Measurements from ENCODE around the gene FOXN4. TPM values are rescaled to one million over a fixed set of nuclear protein-coding genes. Genes with fewer than 3 reads are reported as not detected.

Gene FOXN4
- total RNA-seq, 2 experiments from 2014 or later = not detected

DNA sequence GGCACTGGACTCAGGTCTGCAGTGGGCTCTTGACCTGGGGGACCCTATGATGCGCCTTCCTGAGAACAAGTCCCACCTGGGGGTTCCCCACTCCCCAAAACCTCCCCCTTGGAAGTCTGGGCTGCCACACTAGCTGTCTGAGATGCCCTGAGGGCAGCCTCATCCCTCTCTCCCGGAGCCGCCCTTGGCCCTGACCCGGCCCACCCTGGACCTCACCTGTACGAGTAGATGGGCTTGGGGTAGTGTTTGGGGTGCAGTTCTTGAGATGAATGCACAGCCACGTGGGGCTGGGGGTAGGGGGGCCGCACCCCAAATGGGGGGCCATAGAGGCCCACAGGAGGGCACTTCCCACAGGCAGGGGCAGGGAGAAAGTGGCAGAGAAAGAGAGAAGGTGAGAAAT lies 21.9 kb downstream of the FOXN4 start:
- ATAC-seq = no peak
- no peaks in the 10 kb centered on the region for H3K4me1 Mint-ChIP-seq
- no peaks in the 10 kb centered on the region for H3K9me3 Mint-ChIP-seq (ENCODE audit: low read depth)
- CTCF ChIA-PET = no interaction called here
- H3K36me3 Mint-ChIP-seq = no peaks in the 10 kb centered on the region
- no peak for DNase-seq
- peaks cover 2% of the 10 kb centered on the region for H3K27me3 Mint-ChIP-seq
- no peak overlapping the region for H3K27ac Mint-ChIP-seq
- no peak overlapping the region for H3K4me3 Mint-ChIP-seq

DNA sequence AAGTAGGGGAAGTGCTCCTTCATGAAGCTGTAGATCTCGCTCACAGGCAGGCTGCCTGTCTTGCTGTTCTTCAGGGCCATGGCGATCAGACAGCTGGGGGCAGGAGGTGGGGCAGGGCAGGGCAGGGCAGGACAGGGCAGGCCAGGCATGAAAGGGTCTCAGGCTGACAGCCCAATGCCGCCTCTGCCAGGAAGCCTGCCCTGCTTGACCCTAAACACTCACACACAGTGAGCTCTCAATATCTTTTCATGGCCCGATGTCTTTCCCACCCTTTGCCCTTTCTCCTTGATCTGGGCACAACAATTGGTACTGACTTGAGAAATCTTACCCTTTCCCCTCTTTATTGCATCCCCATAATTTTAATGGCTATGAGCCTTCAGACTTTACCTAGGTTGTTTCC lies 22.4 kb downstream of the FOXN4 start:
- no peaks in the 10 kb centered on the region for H3K4me1 Mint-ChIP-seq
- no peaks in the 10 kb centered on the region for H3K27me3 Mint-ChIP-seq
- no peaks in the 10 kb centered on the region for H3K36me3 Mint-ChIP-seq
- CTCF ChIA-PET = no interaction called here
- ATAC-seq (no peak), DNase-seq (no peak)
- H3K9me3 Mint-ChIP-seq (ENCODE audit: low read depth) = no peaks in the 10 kb centered on the region
- no peak overlapping the region for H3K27ac Mint-ChIP-seq
- H3K4me3 Mint-ChIP-seq = no peak overlapping the region

DNA sequence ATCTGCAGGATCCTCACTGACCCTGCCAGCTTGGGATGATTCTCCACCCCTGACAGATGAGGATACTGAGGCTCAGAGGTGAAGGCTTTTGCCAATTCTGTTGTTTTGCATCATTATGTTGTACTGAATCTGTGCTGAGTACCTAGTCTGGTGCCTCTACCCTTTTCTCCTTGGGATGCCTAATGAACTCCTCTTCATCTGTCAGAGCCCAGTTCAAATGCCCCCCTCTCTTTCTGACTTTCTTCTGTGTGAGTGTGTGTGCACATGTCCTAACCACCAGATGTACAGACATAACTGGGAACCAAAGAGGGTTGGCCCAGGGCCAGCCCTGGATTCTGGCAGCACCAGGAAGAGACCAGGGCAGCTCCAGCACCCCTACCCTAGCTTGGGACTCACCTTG lies 22.8 kb downstream of the FOXN4 start:
- Mint-ChIP-seq H3K4me3 (no peak overlapping the region), H3K9me3 (ENCODE audit: low read depth) (no peaks in the 10 kb centered on the region), H3K4me1 (no peaks in the 10 kb centered on the region), H3K27ac (no peak overlapping the region), H3K36me3 (no peaks in the 10 kb centered on the region), H3K27me3 (no peaks in the 10 kb centered on the region)
- no peak for ATAC-seq
- no peak for DNase-seq
- CTCF ChIA-PET = no interaction called here

GRCh38 chr12:109284392-109284791 lies 24.7 kb downstream of the FOXN4 start:
- Mint-ChIP-seq H3K27ac (no peak overlapping the region), H3K4me1 (no peaks in the 10 kb centered on the region), H3K27me3 (no peaks in the 10 kb centered on the region), H3K36me3 (no peaks in the 10 kb centered on the region), H3K9me3 (ENCODE audit: low read depth) (no peaks in the 10 kb centered on the region), H3K4me3 (no peak overlapping the region)
- DNase-seq (no peak), ATAC-seq (no peak)
- CTCF ChIA-PET = no interaction called here

DNA sequence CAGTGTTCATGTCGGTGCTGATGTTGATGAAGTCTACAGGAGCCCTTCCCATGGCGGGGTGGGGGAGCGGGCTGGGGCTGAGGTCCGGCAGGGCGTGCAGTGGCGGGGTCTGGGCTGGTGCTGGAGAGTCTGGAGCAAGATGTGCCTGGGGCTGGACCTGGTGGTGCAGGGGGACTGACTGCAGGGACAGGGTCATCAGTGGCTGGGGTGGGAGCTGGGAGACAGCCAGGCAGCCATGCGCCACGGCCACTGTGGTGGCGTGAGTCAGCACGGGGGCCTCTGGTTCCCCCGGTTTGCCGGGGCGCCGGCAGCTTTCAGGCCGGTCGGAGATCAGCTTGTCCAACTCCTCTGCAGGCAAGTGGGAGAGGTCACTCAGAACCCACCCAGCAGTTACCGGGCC lies 27.6 kb downstream of the FOXN4 start:
- H3K36me3 Mint-ChIP-seq = no peaks in the 10 kb centered on the region
- ATAC-seq (no peak), DNase-seq (no peak)
- no peaks in the 10 kb centered on the region for H3K27me3 Mint-ChIP-seq
- no peak overlapping the region for H3K4me3 Mint-ChIP-seq
- no peak overlapping the region for H3K27ac Mint-ChIP-seq
- peaks cover 4% of the 10 kb centered on the region for H3K4me1 Mint-ChIP-seq
- CTCF ChIA-PET = no interaction called here
- H3K9me3 Mint-ChIP-seq (ENCODE audit: low read depth) = no peaks in the 10 kb centered on the region

DNA sequence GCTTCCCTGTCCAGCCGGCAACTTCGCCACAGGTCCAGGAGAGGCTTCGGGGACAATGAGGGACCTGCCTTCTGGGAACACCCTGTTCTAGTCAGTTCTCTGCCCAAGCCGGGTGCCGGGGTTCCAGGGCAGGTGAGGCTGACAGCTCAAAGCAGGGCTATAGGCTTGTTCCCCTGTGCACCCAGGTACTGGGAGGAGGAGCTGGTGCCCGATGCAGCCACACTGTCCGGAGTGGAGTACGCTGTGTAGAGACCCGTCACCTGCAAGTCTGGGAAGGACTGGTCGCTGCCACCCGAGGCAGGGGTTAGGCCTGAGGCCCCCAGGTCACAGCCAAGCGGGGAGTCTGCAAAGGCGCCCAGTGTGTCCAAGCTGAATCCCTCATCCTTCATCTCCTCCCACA lies 29.6 kb downstream of the FOXN4 start:
- DNase-seq (no peak), ATAC-seq (no peak)
- Mint-ChIP-seq H3K4me3 (no peak overlapping the region), H3K4me1 (peaks cover 4% of the 10 kb centered on the region), H3K27ac (no peak overlapping the region), H3K27me3 (no peaks in the 10 kb centered on the region), H3K36me3 (no peaks in the 10 kb centered on the region), H3K9me3 (ENCODE audit: low read depth) (no peaks in the 10 kb centered on the region)
- CTCF ChIA-PET = interaction anchor here (0.6 to 0.8 kb wide), 2 partner anchors 49 to 168 kb away, joined by 4 to 5 read pairs; no protein-coding TSS in a partner anchor

- no peak for ATAC-seq
- no peak for DNase-seq
- Mint-ChIP-seq H3K9me3 (ENCODE audit: low read depth) (no peaks in the 10 kb centered on the region), H3K27me3 (no peaks in the 10 kb centered on the region), H3K4me3 (no peak overlapping the region), H3K36me3 (no peaks in the 10 kb centered on the region), H3K27ac (no peak overlapping the region), H3K4me1 (peaks cover 4% of the 10 kb centered on the region)
- CTCF ChIA-PET = interaction anchor here (0.6 to 0.8 kb wide), 2 partner anchors 50 to 167 kb away, joined by 4 to 5 read pairs; no protein-coding TSS in a partner anchor
Observed at GRCh38 chr12:109278912-109279311, 30.2 kb downstream of the FOXN4 start.

- H3K9me3 Mint-ChIP-seq (ENCODE audit: low read depth) = no peaks in the 10 kb centered on the region
- CTCF ChIA-PET = no interaction called here
Observed at GRCh38 chr12:109277899-109278762, 31.0 kb downstream of the FOXN4 start.

DNA sequence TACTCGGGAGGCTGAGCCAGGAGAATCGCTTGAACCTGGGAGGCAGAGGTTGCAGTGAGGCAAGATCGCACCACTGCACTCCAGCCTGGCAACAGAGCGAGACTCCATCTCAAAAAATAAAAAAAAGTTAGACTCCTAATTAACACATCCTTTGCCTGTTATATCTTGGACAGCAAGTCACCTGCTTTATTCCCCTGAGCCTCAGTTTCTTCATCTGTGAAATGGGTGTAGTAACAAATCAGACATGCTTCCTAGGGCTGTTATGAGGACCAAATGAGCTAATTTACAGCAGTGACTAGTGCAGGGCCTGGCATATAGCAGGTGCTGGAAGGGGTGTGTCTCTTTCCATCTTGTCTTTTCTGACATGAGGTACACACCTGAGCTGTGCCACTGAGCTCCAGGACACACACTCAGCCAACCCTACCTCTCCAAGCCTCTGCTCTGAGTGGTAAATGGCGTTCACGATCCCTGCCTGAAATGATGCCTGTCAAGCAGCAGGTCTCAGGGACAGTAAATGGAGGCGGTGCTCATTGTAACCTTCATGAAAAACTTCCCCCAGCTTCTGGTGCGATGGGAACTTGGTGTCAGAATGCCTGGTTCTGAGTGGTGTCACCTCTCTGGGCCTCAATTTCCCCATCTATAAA lies 31.7 kb downstream of the FOXN4 start:
- no peak overlapping the region for H3K27ac Mint-ChIP-seq
- ATAC-seq (no peak), DNase-seq (no peak)
- no peaks in the 10 kb centered on the region for H3K36me3 Mint-ChIP-seq
- H3K4me1 Mint-ChIP-seq = peaks cover 4% of the 10 kb centered on the region
- peaks cover 3% of the 10 kb centered on the region for H3K27me3 Mint-ChIP-seq
- CTCF ChIA-PET = no interaction called here
- H3K9me3 Mint-ChIP-seq (ENCODE audit: low read depth) = no peaks in the 10 kb centered on the region
- H3K4me3 Mint-ChIP-seq = no peak overlapping the region

More at GRCh38 chr12:109277899-109278762, 31.0 kb downstream of the FOXN4 start:
- ATAC-seq (no peak), DNase-seq (no peak)
- Mint-ChIP-seq H3K27ac (no peak overlapping the region), H3K4me1 (peaks cover 4% of the 10 kb centered on the region), H3K4me3 (no peak overlapping the region), H3K36me3 (no peaks in the 10 kb centered on the region), H3K27me3 (peaks cover 3% of the 10 kb centered on the region)

DNA sequence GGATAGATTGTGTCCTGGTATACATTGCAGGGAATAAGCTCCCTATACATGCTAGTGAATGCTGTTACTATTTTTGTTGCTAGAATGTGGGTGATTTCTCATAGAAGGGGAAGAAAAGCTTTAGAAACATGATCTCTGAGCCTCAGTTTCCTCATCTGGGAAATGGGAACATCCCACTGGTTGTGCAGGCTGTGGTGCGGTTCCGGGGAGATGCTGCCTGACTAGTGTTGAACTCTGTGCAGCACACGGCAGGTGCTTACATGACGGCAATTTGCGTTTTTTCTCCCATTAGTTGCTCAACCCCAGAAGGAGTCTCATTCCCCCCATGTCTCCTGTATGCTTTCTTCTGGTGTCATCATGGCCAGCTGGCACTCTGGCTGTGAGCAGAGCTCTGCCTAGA lies 32.9 kb downstream of the FOXN4 start:
- DNase-seq (no peak), ATAC-seq (no peak)
- Mint-ChIP-seq H3K27ac (no peak overlapping the region), H3K9me3 (ENCODE audit: low read depth) (no peaks in the 10 kb centered on the region), H3K27me3 (peaks cover 3% of the 10 kb centered on the region), H3K36me3 (no peaks in the 10 kb centered on the region), H3K4me3 (no peak overlapping the region), H3K4me1 (peaks cover 4% of the 10 kb centered on the region)
- CTCF ChIA-PET = interaction anchor here (1.6 kb wide), 1 partner anchor 109 kb away, joined by 3 read pairs; no protein-coding TSS in a partner anchor

DNA sequence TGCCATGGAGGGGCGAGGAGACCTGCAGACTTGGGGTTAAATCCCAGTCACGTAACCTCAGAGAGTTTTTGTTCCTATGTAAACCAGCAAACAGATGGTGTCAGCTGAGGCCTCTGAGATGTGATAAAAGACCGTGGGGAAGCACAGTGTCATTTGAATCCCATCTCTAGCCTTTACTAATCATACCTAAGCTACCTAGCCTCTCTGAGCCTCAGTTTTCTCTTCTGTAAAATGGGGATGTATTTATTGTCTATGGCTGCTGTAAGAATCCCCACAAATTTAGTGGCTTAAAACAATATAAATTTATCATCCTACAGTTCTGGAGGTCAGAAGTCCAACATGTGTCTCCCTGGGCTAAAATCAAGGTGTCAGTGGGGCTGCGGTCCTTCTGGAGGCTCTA lies 33.9 kb downstream of the FOXN4 start:
- DNase-seq = no peak
- H3K9me3 Mint-ChIP-seq (ENCODE audit: low read depth) = no peaks in the 10 kb centered on the region
- no peaks in the 10 kb centered on the region for H3K36me3 Mint-ChIP-seq
- H3K27ac Mint-ChIP-seq = no peak overlapping the region
- CTCF ChIA-PET = interaction anchor here (1.6 to 2.0 kb wide), 3 partner anchors 12 to 118 kb away, joined by 3 to 8 read pairs (median 6); no protein-coding TSS in a partner anchor
- H3K4me1 Mint-ChIP-seq = peaks cover 4% of the 10 kb centered on the region
- no peak for ATAC-seq
- H3K4me3 Mint-ChIP-seq = no peak overlapping the region
- peaks cover 3% of the 10 kb centered on the region for H3K27me3 Mint-ChIP-seq

DNA sequence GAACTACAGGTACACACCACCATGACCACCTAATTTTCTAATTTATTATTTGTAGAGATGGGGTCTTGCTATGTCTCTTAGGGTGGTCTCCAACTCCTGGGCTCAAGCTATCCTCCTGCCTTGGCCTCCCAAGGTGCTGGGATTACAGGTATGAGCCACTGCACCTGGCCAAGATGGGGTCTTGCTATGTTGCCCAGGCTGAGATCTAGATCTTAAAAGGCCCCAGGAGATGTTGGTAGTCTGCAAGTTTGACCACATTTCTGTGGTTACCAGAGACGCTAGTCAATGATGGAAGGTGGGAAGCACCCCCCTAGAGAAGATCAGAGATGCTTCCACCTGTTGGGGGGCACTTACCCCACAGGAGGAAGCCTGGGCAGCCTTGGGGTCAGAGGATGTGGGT lies 34.7 kb downstream of the FOXN4 start:
- CTCF ChIA-PET = interaction anchor here (1.6 to 2.0 kb wide), 3 partner anchors 11 to 119 kb away, joined by 3 to 8 read pairs (median 6); no protein-coding TSS in a partner anchor
- no peak for ATAC-seq
- Mint-ChIP-seq H3K4me1 (peaks cover 4% of the 10 kb centered on the region), H3K36me3 (no peaks in the 10 kb centered on the region), H3K4me3 (no peak overlapping the region), H3K27me3 (peaks cover 3% of the 10 kb centered on the region), H3K27ac (no peak overlapping the region), H3K9me3 (ENCODE audit: low read depth) (no peaks in the 10 kb centered on the region)
- no peak for DNase-seq

- H3K4me1 Mint-ChIP-seq = peaks cover 4% of the 10 kb centered on the region
- no peak overlapping the region for H3K4me3 Mint-ChIP-seq
- DNase-seq (no peak), ATAC-seq (no peak)
- peaks cover 3% of the 10 kb centered on the region for H3K27me3 Mint-ChIP-seq
- no peaks in the 10 kb centered on the region for H3K36me3 Mint-ChIP-seq
- no peaks in the 10 kb centered on the region for H3K9me3 Mint-ChIP-seq (ENCODE audit: low read depth)
- no peak overlapping the region for H3K27ac Mint-ChIP-seq
- CTCF ChIA-PET = interaction anchor here (2.0 kb wide), 2 partner anchors 10 to 120 kb away, joined by 6 to 8 read pairs; no protein-coding TSS in a partner anchor
Observed at GRCh38 chr12:109273354-109273753, 35.7 kb downstream of the FOXN4 start.

DNA sequence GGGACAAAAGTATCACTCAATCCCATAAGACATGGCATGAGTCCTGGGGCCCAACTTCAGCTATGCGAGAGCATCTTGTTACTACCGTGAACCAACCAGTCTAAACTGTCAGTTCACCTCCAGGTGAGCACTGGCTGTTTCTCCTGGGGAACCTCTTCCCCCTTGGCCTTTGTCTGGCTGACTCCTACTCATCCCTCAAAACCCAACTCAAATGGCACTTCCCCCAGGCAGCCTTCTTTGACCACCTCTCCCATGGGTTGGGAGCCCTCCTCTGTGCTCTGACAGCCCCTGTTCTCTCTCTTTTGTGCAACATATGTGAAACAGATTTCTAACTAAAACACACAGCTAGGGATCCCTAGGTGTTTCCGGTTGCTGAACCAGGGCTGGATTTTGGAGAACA lies 37.7 kb downstream of the FOXN4 start:
- Mint-ChIP-seq H3K4me3 (no peak overlapping the region), H3K4me1 (no peaks in the 10 kb centered on the region), H3K27ac (no peak overlapping the region), H3K27me3 (peaks cover 3% of the 10 kb centered on the region), H3K9me3 (ENCODE audit: low read depth) (no peaks in the 10 kb centered on the region), H3K36me3 (no peaks in the 10 kb centered on the region)
- ATAC-seq (no peak), DNase-seq (no peak)
- CTCF ChIA-PET = interaction anchor here (1.4 kb wide), 1 partner anchor 122 kb away, joined by 3 read pairs; no protein-coding TSS in a partner anchor

Data from activated CD8-positive, alpha-beta memory T cell treated with anti-CD3 and anti-CD28 coated beads, Interleukin-2, amount 10 ng/mL, durations not matched to agents 7 days and 5 days (primary cell).